Measurements from ENCODE around the gene VAMP4.
A peak's percentile ranks its signal among the peaks of the same experiment; 100 is the strongest.

The VAMP4 gene

GRCh38 chr1:171741872-171742576 is at the start of gene VAMP4:
Gene VAMP4 (minus strand): TSS chr1:171742065. CDS start chr1:171738414, 3,651 bp downstream.
- peak within 1 kb of the TSS; percentile 96 for H3K27ac ChIP-seq
- peak; percentile 26 for DNase-seq (ENCODE audit: low read depth, low spot score)

GRCh38 chr1:171790318-171790717 is 48.5 kb upstream of the VAMP4 start:
- H3K27ac ChIP-seq: no peak overlapping the region
- DNase-seq (ENCODE audit: low read depth, low spot score): no peak

GRCh38 chr1:171788696-171789095 is 46.8 kb upstream of the VAMP4 start:
- peak overlapping the region; percentile 54 for H3K27ac ChIP-seq
- DNase-seq (ENCODE audit: low read depth, low spot score): peak; percentile 54

GRCh38 chr1:171787686-171788480 is 46.0 kb upstream of the VAMP4 start:
- peak; percentile 18 for DNase-seq (ENCODE audit: low read depth, low spot score)
- peak overlapping the region; percentile 54 for H3K27ac ChIP-seq

- DNase-seq (ENCODE audit: low read depth, low spot score): no peak
- H3K27ac ChIP-seq: no peak overlapping the region
Measured at GRCh38 chr1:171786534-171786933, 44.7 kb upstream of the VAMP4 start.

- H3K27ac ChIP-seq: no peak overlapping the region
- no peak for DNase-seq (ENCODE audit: low read depth, low spot score)
Measured at GRCh38 chr1:171785766-171786165, 43.9 kb upstream of the VAMP4 start.

GRCh38 chr1:171784784-171785183 is 42.9 kb upstream of the VAMP4 start:
- no peak overlapping the region for H3K27ac ChIP-seq
- no peak for DNase-seq (ENCODE audit: low read depth, low spot score)

GRCh38 chr1:171783816-171784530 is 42.1 kb upstream of the VAMP4 start:
- no peak for DNase-seq (ENCODE audit: low read depth, low spot score)
- no peak overlapping the region for H3K27ac ChIP-seq

GRCh38 chr1:171781176-171781875 is 39.5 kb upstream of the VAMP4 start, which contains the start of gene METTL13:
Gene METTL13 (plus strand): TSS chr1:171781660. CDS start chr1:171781968, 308 bp downstream.
- peak within 1 kb of the TSS; percentile 92 for H3K27ac ChIP-seq
- DNase-seq (ENCODE audit: low read depth, low spot score): peak; percentile 96

GRCh38 chr1:171780583-171781175 is 38.8 kb upstream of the VAMP4 start:
- H3K27ac ChIP-seq: peak overlapping the region; percentile 92
- DNase-seq (ENCODE audit: low read depth, low spot score): no peak

- H3K27ac ChIP-seq: no peak overlapping the region
- no peak for DNase-seq (ENCODE audit: low read depth, low spot score)
Measured at GRCh38 chr1:171772312-171772711, 30.4 kb upstream of the VAMP4 start.

- no peak for DNase-seq (ENCODE audit: low read depth, low spot score)
- no peak overlapping the region for H3K27ac ChIP-seq
Measured at GRCh38 chr1:171769754-171770153, 27.9 kb upstream of the VAMP4 start.

- no peak for DNase-seq (ENCODE audit: low read depth, low spot score)
Measured at GRCh38 chr1:171769171-171769570, 27.3 kb upstream of the VAMP4 start.

GRCh38 chr1:171763764-171764163 is 21.9 kb upstream of the VAMP4 start:
- no peak for DNase-seq (ENCODE audit: low read depth, low spot score)
- H3K27ac ChIP-seq: no peak overlapping the region

More at GRCh38 chr1:171769171-171769570, 27.3 kb upstream of the VAMP4 start:
- no peak overlapping the region for H3K27ac ChIP-seq

GRCh38 chr1:171762143-171762563 is 20.3 kb upstream of the VAMP4 start:
- DNase-seq (ENCODE audit: low read depth, low spot score): no peak
- H3K27ac ChIP-seq: no peak overlapping the region

- H3K27ac ChIP-seq: no peak overlapping the region
- no peak for DNase-seq (ENCODE audit: low read depth, low spot score)
Measured at GRCh38 chr1:171758011-171758410, 16.1 kb upstream of the VAMP4 start.

GRCh38 chr1:171756856-171757255 is 15.0 kb upstream of the VAMP4 start:
- no peak overlapping the region for H3K27ac ChIP-seq
- no peak for DNase-seq (ENCODE audit: low read depth, low spot score)

GRCh38 chr1:171754971-171755370 is 13.1 kb upstream of the VAMP4 start:
- H3K27ac ChIP-seq: peak overlapping the region; percentile 38
- DNase-seq (ENCODE audit: low read depth, low spot score): no peak

GRCh38 chr1:171754353-171754705 is 12.5 kb upstream of the VAMP4 start:
- peak; percentile 31 for DNase-seq (ENCODE audit: low read depth, low spot score)
- peak overlapping the region; percentile 38 for H3K27ac ChIP-seq

Data from epithelial cell of prostate (primary cell).